Colonic mucosa (tissue), 4 donors: ENCODE data around the gene SEBOX. TPM values are rescaled to one million over a fixed set of nuclear protein-coding genes. Genes with fewer than 3 reads are reported as not detected.

Source experiments
- DNase-seq: peaks from one replicate; pipeline ENCODE4 v3.0.0-alpha.2; 2020
- H3K27ac ChIP-seq: fragments of 200-600 bp; one replicate; pipeline ENCODE4 v1.8.0; 2021
- H3K27me3 ChIP-seq: fragments of 200-600 bp; one replicate; pipeline ENCODE4 v1.8.0; 2021
- H3K36me3 ChIP-seq: fragments of 200-600 bp; one replicate; pipeline ENCODE4 v1.8.0; 2021
- H3K4me1 ChIP-seq: fragments of 200-600 bp; one replicate; pipeline ENCODE4 v1.8.0; 2021; ENCODE audit warnings: mild to moderate bottlenecking
- H3K4me3 ChIP-seq: fragments of 200-600 bp; one replicate; pipeline ENCODE4 v1.8.0; 2021
- H3K9ac ChIP-seq, 2 donors: one replicate each; pipeline ENCODE4 v1.7.0; 2013; ENCODE audit warnings: control low read depth in 2 of 2, low read depth in 2 of 2, low read length in 2 of 2
- H3K9me3 ChIP-seq: fragments of 200-600 bp; one replicate; pipeline ENCODE4 v1.8.0; 2021
- CTCF ChIP-seq: fragments of 200-600 bp; IDR thresholded peaks from one replicate; pipeline ENCODE4 v1.8.0; 2022; ENCODE audit warnings: antibody characterized with exemption, mild to moderate bottlenecking
- intact Hi-C: fragments of 100-400 bp; cut with DNase I; formaldehyde crosslinking; loops from one replicate; pipeline ENCODE4 v1.14.1; 2022
- total RNA-seq, 2 donors: library from RNA; stranded (reverse); fragmentation: NEBNext Ultra II Directional in 1 of 2; extraction: Animal tissue kit (Norgen Biotek cat#: 25700) in 1 of 2; gene quantifications; one replicate each; pipeline ENCODE4 v1.2.1, GENCODE V29; 2021
- donor health status: healthy.
- donor health status: DM: no; HTN: no; CAD: no.
- donor health status: DM: no; HTN: no; CAD: no.

The SEBOX gene
- total RNA-seq, 2 donors from 2014 or later = not detected

- Histone ChIP-seq H3K36me3 (no peaks in the 10 kb centered on the region), H3K9ac (no peak overlapping the region), H3K27ac (no peak overlapping the region), H3K27me3 (no peaks in the 10 kb centered on the region), H3K9me3 (no peaks in the 10 kb centered on the region), H3K4me3 (no peak overlapping the region), H3K4me1 (no peaks in the 10 kb centered on the region)
- intact Hi-C loops = no loop called here
- TF ChIP-seq CTCF = no peak
- no peak for DNase-seq
Measured at GRCh38 chr17:28326114-28326513, 38.9 kb downstream of the SEBOX start.

GRCh38 chr17:28325211-28325610 is 39.8 kb downstream of the SEBOX start:
- Histone ChIP-seq H3K9me3 (no peaks in the 10 kb centered on the region), H3K27ac (no peak overlapping the region), H3K4me3 (no peak overlapping the region), H3K27me3 (no peaks in the 10 kb centered on the region), H3K4me1 (no peaks in the 10 kb centered on the region), H3K9ac (no peak overlapping the region), H3K36me3 (no peaks in the 10 kb centered on the region)
- intact Hi-C loops = no loop called here
- TF ChIP-seq CTCF = no peak
- no peak for DNase-seq

- no peaks in the 10 kb centered on the region for H3K36me3 ChIP-seq
- H3K4me3 ChIP-seq = no peak overlapping the region
- DNase-seq = no peak
- H3K9ac ChIP-seq = no peak overlapping the region
- H3K9me3 ChIP-seq = no peaks in the 10 kb centered on the region
- H3K27me3 ChIP-seq = no peaks in the 10 kb centered on the region
- no peaks in the 10 kb centered on the region for H3K4me1 ChIP-seq
- no peak for TF ChIP-seq CTCF
- no peak overlapping the region for H3K27ac ChIP-seq
- intact Hi-C loops = no loop called here
Measured at GRCh38 chr17:28324781-28325180, 40.2 kb downstream of the SEBOX start.

- intact Hi-C loops = no loop called here
- H3K9ac ChIP-seq = no peak overlapping the region
- no peaks in the 10 kb centered on the region for H3K4me1 ChIP-seq
- no peak for TF ChIP-seq CTCF
- H3K9me3 ChIP-seq = no peaks in the 10 kb centered on the region
- no peak overlapping the region for H3K4me3 ChIP-seq
- no peak overlapping the region for H3K27ac ChIP-seq
- H3K36me3 ChIP-seq = no peaks in the 10 kb centered on the region
- DNase-seq = no peak
- no peaks in the 10 kb centered on the region for H3K27me3 ChIP-seq
Measured at GRCh38 chr17:28324267-28324745, 40.7 kb downstream of the SEBOX start.

GRCh38 chr17:28320215-28321061 is 44.6 kb downstream of the SEBOX start:
- intact Hi-C loops = no loop called here
- Histone ChIP-seq H3K4me1 (no peaks in the 10 kb centered on the region), H3K9me3 (no peaks in the 10 kb centered on the region), H3K27ac (no peak overlapping the region), H3K27me3 (no peaks in the 10 kb centered on the region), H3K9ac (no peak overlapping the region), H3K36me3 (no peaks in the 10 kb centered on the region), H3K4me3 (peak overlapping the region; percentile 63)
- no peak for DNase-seq
- TF ChIP-seq CTCF = no peak
